HG03342 (cell line): Measurements from ENCODE around the gene PRRX1.

Experiments
- ATAC-seq: cut with Tn5 transposase; IDR thresholded peaks from one replicate; pipeline ENCODE4 v1.9.1; 2021; ENCODE audit warnings: mild to moderate bottlenecking, moderate library complexity; ENCODE audit not compliant: unreplicated experiment

Gene PRRX1

GRCh38 chr1:170663404-170664092, 383 bp upstream of the PRRX1 start:
- ATAC-seq: no peak

GRCh38 chr1:170664828-170665612, 1.1 kb downstream of the PRRX1 start:
- ATAC-seq: no peak

- ATAC-seq: no peak
Measured at GRCh38 chr1:170665629-170666028, 1.7 kb downstream of the PRRX1 start.

GRCh38 chr1:170666541-170667254, 2.8 kb downstream of the PRRX1 start:
- ATAC-seq: no peak

GRCh38 chr1:170668209-170669106, 4.5 kb downstream of the PRRX1 start:
- no peak for ATAC-seq

- no peak for ATAC-seq
Measured at GRCh38 chr1:170669107-170669445, 5.1 kb downstream of the PRRX1 start.

- no peak for ATAC-seq
Measured at GRCh38 chr1:170669586-170670530, 5.9 kb downstream of the PRRX1 start.

- no peak for ATAC-seq
Measured at GRCh38 chr1:170670802-170671628, 7.1 kb downstream of the PRRX1 start.

GRCh38 chr1:170671629-170671963, 7.7 kb downstream of the PRRX1 start:
- ATAC-seq: no peak

GRCh38 chr1:170672316-170672715, 8.4 kb downstream of the PRRX1 start:
- ATAC-seq: no peak

GRCh38 chr1:170674239-170674638, 10.3 kb downstream of the PRRX1 start:
- no peak for ATAC-seq

- no peak for ATAC-seq
Measured at GRCh38 chr1:170674986-170675385, 11.1 kb downstream of the PRRX1 start.

- no peak for ATAC-seq
Measured at GRCh38 chr1:170675865-170676264, 11.9 kb downstream of the PRRX1 start.

- no peak for ATAC-seq
Measured at GRCh38 chr1:170676628-170677027, 12.7 kb downstream of the PRRX1 start.

- ATAC-seq: no peak
Measured at GRCh38 chr1:170678027-170678600, 14.2 kb downstream of the PRRX1 start.

GRCh38 chr1:170680428-170680827, 16.5 kb downstream of the PRRX1 start:
- ATAC-seq: no peak

GRCh38 chr1:170682169-170682568, 18.2 kb downstream of the PRRX1 start:
- ATAC-seq: no peak

- ATAC-seq: no peak
Measured at GRCh38 chr1:170682809-170683208, 18.9 kb downstream of the PRRX1 start.

GRCh38 chr1:170685166-170685565, 21.2 kb downstream of the PRRX1 start:
- ATAC-seq: no peak
